HL-60/S4 treated with retinoic acid at 250 ng/mL for 4 days and 3 days (cell line): ENCODE results near the gene CIAO2A.

Source experiments
- in situ Hi-C: fragments of 300-500 bp; cut with MboI; formaldehyde crosslinking; loops from 2 replicates; pipeline ENCODE4 v1.7.0; 2022; ENCODE audit warnings: low sequenced_read_pairs

Gene CIAO2A

DNA sequence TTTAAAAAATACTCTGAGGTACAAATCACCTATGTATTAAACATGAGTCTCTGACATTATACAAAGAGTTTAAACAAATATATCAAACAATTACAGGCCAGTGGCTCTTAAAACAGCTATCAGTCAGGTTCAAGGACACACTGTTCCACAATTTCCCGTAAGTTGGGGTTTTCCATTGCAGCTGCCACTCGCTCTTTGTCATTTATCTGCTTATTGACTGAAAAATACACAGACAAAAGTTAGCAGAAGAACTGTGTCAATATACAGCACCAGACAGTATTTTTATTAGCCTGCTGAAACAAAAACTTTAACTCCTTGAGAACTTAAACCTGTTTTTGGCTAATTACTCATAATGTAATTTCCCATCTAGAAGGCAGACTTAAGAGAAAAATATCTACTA lies 20.8 kb downstream of the CIAO2A start:
- in situ Hi-C loops, result loop anchor here (25.0 kb wide), 2 partner anchors 336 to 611 kb away; no protein-coding TSS in a partner anchor

DNA sequence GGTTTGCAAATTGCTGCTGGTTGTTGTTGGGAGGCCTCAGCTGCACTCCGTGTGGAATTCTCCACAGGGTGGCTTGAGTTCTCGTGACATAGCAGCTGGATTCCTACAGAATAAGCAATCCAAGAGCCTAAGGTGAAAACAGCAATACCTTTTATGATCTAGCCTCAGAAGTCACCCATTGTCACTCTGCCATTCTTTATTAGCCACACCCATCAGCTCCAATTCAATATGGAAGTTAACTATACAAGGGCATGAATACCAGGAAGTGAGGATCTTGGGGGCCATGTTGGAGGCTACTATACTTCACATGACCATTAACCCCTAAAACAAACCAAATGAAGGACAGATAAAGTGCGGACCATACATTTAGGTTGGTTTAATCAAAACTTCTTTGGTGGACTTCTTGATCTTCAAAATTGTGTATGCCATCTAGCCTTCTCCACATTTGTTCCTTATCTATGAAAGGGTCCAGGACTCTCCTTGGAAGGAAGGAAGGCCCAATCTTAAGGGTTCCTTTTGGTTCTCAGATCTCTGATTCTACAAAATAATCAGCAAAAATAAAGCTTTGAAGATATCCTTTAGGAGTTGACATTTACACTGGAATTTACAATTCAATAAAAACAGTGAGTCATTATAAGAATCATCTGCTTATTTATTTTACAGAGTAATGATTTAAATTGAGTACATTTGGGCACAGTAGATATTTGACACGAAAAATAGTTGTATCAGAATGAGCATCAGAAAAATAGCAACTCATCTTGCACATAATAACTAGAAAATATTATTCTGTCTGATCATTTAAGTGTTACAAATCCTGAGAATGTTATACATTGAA lies 21.5 kb downstream of the CIAO2A start:
- in situ Hi-C loops, result loop anchor here (25.0 kb wide), 2 partner anchors 335 to 610 kb away; no protein-coding TSS in a partner anchor

DNA sequence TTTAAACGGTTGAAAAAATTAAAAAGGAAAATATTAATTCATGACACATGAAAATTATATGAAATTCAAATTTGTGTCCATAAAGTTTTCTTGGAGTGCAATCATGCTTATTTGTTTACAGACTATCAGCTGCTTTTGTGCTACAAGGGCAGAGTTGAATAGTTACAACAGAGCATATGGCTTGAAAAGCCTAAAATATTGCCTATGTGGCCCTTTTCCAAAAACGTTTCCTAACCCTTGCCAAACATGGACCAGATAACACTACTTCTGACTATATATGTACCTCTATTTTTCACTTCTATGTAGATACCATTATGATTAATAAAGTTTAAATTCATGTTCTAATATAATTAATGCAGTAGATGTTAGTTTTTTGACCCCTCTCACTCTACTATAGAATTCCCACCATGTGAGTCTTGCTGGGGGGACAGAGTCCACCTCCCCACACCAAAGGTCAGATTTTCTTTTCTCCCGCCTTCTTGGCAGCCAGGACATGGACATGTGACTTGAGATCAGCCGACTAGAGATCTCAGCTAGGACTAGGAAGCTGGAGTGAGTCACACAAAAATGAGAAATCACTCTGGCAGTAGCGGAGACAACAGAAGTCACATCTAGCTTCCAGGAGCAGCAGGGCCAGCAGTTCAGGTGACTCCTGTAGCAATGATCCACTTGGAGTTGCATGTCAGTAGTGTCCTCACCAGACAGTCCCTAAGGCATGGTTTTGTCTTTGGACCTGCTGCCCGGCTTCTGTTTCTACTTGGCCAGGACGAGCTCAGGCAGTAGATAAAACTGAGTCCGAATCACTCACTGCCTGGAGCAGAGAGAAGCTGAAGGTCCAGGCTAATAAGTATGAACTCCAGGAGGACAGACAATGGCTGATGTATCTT lies 22.4 kb downstream of the CIAO2A start:
- in situ Hi-C loops, result loop anchor here (25.0 kb wide), 2 partner anchors 334 to 609 kb away; no protein-coding TSS in a partner anchor

DNA sequence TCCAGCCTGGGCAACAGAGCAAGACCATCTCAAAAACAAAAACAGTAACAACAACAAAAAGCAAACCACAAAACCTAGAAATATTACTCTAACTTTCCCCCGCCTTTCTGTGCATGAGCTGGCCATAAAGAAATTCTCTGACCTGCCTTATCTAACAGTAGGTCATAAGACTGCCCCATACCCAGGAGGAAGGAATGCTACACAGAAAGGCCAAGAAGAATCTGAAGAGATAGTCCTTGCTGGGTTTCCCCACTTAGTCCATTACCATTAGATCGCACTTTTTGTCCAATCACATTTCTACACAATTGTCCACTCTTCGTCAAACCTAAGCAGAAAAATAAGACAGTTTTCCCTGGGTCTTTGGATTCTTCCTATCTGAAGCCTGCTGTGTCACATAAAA lies 23.5 kb downstream of the CIAO2A start:
- in situ Hi-C loops, result loop anchor here (25.0 kb wide), 2 partner anchors 333 to 608 kb away; no protein-coding TSS in a partner anchor

DNA sequence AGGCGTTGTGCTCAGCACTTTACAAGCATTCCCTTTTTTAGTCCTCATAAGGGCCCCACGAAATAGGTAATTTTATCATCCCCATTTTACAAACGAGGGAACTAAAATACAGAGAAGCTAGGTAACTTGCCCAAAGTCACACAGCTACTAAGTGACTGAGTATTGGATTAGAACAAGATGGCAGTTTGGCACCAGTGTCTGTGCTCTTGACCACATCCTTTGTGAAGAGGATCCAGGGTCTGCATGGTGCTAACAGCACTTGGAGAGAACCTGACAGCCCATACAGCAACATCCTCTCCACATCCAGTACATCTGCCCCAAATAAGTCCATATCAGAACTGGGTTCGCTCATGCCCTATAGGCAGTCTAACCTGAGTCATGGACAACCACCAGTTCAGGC lies 25.5 kb downstream of the CIAO2A start:
- in situ Hi-C loops, result loop anchor here (25.0 kb wide), 2 partner anchors 331 to 606 kb away; no protein-coding TSS in a partner anchor

DNA sequence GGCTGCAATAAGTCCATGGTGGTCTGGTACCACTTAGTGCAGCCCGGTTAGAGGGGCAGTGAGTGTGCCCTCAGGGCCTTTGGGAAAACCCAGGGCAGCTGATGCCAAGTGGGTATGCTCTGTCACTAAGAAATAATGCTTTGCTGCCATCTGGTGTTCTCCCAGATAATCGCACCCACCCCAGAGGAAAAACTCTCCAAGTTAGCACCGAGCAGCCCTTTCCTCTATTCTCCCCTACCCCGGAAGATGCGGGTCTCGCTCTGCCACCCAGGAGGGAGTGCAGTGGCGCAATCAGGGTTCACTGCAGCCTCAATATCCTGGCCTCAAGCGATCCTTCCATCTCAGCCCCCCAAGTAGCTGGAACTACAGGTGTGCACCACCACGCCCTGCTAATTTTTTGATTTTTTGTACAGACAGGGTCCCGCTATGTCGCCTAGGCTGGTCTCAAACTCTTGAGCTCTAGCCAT lies 26.0 kb downstream of the CIAO2A start:
- in situ Hi-C loops, result loop anchor here (25.0 kb wide), 2 partner anchors 330 to 605 kb away; no protein-coding TSS in a partner anchor

DNA sequence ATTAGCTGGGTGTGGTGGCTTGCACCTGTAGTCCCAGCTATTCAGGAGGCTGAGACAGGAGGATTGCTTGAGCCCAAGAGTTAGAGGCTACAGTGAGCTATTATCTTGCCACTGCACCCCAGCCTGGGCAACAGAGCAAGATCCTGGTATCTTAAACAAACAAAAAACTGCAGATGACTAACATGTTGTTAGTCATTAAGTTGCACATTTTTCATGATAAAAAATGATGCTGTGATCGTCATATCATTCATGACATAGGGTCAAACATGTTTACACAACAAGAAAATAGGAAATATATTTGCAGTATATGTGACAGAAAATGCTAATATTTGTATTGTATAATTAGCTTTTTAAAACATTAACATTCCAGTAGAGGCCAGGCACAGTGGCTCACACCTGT lies 27.2 kb downstream of the CIAO2A start:
- in situ Hi-C loops, result loop anchor here (25.0 kb wide), 2 partner anchors 329 to 604 kb away; no protein-coding TSS in a partner anchor

DNA sequence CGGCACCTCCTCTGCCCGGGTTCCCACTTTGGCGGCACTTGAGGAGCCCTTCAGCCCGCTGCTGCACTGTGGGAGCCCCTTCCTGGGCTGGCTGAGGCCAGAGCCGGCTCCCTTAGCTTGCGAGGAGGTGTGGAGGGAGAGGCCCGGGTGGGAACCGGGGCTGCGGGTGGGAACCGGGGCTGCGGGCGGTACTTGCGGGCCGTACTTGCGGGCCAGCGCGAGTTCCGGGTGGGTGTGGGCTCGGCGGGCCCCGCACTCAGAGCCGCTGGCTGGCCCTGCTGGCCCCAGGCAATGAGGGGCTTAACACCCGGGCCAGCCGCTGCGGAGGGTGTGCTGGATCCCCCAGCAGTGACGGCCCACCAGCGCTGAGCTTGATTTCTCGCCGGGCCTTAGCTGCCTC lies 32.9 kb downstream of the CIAO2A start:
- in situ Hi-C loops, result loop anchor here (25.0 kb wide), 2 partner anchors 323 to 598 kb away; no protein-coding TSS in a partner anchor

DNA sequence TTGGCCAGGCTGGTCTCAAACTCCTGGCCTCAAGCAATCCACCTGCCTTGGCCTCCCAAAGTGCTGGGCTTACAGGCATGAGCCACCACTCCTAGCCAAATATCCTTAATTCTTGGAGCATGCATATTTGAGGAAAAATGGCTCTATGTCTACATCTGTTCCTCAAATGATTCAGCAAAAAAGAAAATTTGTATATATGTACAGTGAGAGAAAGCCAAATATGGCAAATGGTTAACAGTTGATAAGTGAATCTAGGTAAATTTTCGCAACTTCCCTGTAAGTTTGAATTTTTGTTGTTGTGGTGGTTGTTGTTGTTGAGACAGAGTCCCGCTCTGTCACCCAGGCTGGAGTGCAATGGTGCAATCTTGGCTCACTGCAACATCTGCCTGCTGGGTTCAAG lies 34.5 kb downstream of the CIAO2A start:
- in situ Hi-C loops, result loop anchor here (25.0 kb wide), 2 partner anchors 322 to 597 kb away; no protein-coding TSS in a partner anchor

DNA sequence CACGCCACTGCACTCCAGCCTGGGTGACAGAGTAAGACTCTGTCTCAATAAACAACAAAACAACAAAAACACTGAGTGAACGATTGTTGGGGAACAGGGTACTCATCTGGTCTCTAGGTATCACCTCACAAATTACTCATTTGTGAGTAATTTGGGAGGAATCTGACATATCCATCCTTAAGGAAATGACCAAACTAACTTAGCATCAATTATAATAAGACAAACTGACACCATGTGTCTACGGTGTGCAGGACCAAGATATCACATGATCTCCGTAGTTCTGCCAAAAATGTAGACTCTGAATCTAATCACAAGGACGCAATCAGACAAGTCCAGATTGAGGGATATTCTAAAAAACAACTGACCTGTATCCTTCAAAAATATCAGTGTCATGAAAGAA lies 35.4 kb downstream of the CIAO2A start:
- in situ Hi-C loops, result loop anchor here (25.0 kb wide), 2 partner anchors 321 to 596 kb away; no protein-coding TSS in a partner anchor

DNA sequence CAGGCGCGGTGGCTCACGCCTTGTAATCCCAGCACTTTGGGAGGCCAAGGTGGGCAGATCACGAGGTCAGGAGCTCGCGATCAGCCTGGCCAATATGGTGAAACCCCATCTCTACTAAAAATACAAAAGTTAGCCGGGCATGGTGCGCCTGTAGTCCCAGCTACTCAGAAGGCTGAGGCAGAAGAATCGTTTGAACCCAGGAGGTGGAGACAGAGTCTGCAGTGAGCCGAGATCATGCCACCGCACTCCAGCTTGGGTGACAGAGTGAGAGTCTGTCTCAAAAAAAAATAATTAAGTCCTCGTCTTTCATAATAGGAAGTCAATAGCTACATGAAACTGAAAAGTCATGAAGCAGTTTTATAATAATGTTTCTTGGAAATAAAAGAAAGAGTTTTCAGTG lies 40.0 kb downstream of the CIAO2A start:
- in situ Hi-C loops, result loop anchor here (5.0 to 25.0 kb wide), 3 partner anchors 46 to 591 kb away; no protein-coding TSS in a partner anchor

DNA sequence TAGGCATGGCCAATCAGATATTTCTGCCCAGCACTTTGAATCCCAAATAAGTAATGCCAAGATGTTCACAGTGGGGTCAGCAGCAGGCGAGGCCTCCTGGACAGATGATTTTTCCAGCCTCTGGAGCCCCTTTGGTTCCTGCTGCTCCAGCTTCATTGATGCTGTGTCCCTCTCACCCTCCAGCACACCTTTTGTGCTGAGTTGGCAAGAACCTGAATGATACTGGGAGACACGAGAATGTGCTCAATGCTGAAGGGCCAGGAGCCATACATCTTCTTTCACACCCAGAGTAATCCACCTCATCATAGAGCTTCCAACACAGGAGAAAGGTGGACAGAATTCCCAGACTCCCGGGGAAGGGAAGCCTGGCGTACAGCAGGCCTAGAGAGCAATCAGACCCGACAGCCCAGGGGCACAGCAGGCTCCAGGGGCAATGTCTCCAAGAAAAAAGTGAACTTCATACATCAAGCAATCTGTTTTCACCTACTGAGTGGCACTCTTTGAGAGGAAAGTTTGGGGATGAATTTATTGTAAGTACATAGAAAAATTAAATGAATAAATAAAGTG lies 40.6 kb downstream of the CIAO2A start:
- in situ Hi-C loops, result loop anchor here (5.0 to 25.0 kb wide), 3 partner anchors 46 to 591 kb away; no protein-coding TSS in a partner anchor

DNA sequence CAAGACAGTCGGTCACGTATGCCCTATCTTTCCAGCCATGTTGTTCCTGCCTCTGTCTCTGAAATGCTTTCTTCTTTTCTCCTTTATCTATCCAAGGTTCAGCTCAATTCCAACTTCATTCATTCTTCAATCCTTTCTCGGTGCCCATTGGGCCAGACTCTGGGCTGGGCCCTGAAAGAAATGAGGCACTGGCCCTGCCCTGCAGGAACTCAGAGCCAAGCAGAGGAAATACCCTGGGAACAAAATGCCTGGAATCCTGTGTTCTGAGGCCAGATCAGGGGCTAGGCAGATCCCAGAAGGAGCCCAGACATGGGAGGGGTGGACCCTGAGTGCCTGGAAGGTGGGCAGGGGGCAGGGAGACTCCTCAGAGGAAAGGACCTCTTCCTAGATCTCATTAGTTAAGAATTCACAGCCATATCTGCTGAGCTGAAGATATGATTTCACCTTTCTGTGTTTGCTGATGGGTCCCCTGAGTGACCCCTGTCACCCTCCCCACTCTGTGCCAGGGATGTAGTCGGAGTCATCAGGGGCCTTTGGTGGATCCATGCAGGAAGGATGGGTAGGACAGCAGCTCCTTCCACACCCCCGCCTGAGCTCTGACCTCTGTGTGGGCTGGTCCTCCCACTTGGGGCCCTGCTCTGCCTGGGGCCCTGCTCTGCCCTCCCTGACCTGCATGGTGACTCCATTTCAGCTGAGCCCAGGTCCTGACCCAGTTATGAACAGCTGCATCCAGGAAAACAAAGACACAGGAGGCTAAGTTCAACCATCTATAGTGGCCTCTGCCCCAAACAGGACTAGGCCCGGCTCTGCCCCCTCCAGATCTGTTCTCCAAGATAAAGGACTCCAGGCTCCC lies 42.0 kb downstream of the CIAO2A start:
- in situ Hi-C loops, result loop anchor here (5.0 to 25.0 kb wide), 3 partner anchors 44 to 589 kb away; no protein-coding TSS in a partner anchor

DNA sequence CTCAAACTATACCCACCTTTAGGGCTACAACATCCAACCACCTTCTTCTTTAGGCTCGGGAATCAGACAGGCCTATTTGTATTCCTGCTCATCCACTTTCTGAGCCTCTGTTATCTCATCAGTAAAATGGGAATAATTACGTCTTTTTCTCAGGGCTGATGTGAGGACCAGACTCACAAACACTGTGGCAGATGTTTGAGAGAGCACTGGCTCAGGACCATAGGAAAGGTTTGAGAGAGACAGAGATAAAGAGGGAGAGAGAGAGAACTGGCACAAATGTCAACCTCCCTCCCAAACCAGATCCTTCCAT lies 42.6 kb downstream of the CIAO2A start:
- in situ Hi-C loops, result loop anchor here (5.0 to 25.0 kb wide), 3 partner anchors 44 to 589 kb away; no protein-coding TSS in a partner anchor

DNA sequence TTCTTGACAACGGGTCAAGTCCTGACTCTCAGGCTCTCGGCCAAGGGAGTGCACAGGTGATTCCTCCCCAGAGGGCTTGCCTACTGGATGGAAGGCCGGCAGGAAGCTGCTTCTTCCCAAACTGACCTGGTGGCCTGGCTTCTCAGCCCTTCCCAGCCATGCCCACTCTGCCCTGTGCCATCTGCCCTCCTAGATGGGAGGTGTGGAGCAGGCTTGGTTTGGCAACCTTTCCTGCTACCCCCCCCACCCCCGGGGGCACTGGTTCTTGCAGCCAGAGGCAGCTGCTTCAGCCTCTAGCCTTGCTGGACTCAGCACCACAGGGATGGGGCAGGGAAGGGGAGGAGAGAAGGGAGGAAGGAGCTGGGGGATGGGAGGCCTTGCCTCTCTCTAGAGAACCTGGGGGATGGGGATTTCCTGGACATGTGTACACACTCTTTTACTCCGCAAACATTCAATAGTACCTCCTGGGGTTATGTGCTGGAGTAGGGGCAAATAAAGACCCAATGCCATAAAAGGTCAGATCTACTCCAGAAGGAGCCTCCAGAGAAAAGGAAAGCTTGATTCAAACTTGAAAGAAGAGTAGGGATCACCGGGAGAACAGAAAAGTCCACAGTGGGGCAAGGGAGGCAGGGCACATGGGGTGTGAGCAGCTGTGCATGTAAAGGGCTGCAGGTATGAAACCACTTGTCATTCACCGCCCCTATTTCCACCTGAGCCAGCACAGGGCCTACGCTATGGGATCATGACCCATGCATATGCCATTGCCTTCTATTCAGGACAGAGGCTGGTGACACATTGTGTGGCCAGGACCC lies 43.2 kb downstream of the CIAO2A start:
- in situ Hi-C loops, result loop anchor here (5.0 to 25.0 kb wide), 3 partner anchors 43 to 588 kb away; no protein-coding TSS in a partner anchor

DNA sequence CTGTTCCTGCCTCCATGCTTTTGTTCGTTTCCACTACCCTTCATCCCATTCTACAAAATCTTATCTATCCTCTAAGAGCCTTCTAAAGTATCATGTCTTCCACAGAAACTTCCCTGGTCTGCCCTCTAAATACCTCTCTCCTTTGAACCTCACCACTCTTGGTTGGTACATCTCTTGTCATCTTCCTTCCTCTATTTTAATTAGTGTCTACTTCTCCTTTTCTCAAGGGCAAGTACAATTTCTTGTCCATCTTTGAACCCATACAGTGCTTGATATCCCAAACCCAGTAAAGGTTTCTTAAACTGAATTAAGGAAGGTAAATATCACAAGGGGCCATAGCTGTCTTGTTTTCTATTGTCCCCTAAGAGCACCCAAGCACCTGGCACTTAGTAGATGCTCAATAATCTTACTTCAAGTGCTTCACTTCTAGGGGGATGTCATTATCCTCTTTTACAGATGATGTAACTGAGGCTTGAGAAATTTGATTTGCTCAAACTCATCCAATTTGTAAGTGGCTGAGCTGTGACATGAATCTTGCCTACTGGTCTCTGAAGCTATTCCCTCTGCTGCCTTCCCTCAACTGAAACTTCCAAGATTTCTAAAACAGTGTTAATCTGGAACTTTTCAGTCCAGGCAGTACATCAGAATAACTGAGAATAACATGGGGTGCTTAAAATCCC lies 44.7 kb downstream of the CIAO2A start:
- in situ Hi-C loops, result no loop called here

DNA sequence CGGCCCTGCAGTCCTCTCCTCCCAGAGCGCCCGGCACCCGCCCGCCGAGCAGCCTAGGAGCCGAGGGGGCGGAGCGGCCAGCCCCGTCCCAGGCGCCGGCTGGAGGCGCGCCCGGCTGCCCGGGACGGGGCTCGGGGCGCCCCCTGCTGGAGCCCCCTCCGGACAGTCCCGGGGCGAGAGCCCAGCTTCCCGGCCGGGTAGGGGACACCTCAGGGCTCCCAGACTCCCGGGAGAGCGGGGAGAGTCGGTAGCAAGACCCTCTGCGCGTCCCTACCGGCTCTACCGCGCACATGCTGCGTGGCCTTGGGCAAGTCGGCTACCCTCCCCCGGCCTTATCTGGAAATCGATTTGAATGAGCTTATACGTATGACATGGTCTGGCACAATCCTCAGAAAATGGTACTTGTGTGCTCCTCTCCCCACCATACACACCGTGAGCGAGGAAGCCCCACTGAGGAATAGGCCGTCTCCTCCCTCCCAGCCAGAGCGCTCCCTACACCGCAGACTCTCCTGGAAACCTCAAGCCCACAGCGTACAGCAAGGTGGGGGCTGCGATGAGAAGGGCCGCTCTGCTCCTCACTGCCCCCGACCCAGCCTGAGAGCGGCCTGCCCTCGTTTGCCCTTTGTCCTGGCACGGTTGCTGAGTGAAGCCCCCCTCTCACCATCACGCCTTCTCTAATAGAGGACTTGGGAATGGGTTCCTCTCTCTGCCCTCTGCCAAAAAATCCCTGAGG lies 47.1 kb downstream of the CIAO2A start, which contains the start of gene DAPK2:
Gene DAPK2, minus strand, starts transcription at position 65 of the 733 bp plus-strand sequence. CDS start 6,224 bp downstream, outside the sequence.
- in situ Hi-C loops, result no loop called here
